Measurements from ENCODE around the gene PAX3. TPM values are rescaled to one million over a fixed set of nuclear protein-coding genes. Genes with fewer than 3 reads are reported as not detected.

PAX3 gene
- total RNA-seq, 1 experiment from 2014 or later = not detected

- H3K9ac ChIP-seq (ENCODE audit: low read length) = no peak overlapping the region
- peaks cover 98% of the 10 kb centered on the region for H3K27me3 ChIP-seq (ENCODE audit: low read length)
- H3K36me3 ChIP-seq (ENCODE audit: low read depth, low read length) = no peaks in the 10 kb centered on the region
- no peak overlapping the region for H3K4me2 ChIP-seq (ENCODE audit: low read length)
- H3K79me2 ChIP-seq (ENCODE audit: low read length) = no peaks in the 10 kb centered on the region
- H4K20me1 ChIP-seq (ENCODE audit: low read length) = no peaks in the 10 kb centered on the region
- ATAC-seq = no peak
- H3K9me3 ChIP-seq (ENCODE audit: low read length) = no peaks in the 10 kb centered on the region
- H3K4me1 ChIP-seq (ENCODE audit: insufficient read depth, low read length) = no peaks in the 10 kb centered on the region
- H3K27ac ChIP-seq (ENCODE audit: low read length) = no peak overlapping the region
- no peaks in the 10 kb centered on the region for H3K9me2 ChIP-seq (replicated peaks; ENCODE audit: low read length)
- H3F3A ChIP-seq (ENCODE audit: low read length, unreplicated experiment) = no peaks in the 10 kb centered on the region
- CTCF ChIA-PET = no interaction called here
- POLR2A ChIA-PET (ENCODE audit: unreplicated experiment) = no interaction called here
- TF ChIP-seq CTCF (conservative IDR thresholded peaks at IDR 0.05; ENCODE audit: low read depth, low read length) (no peak), EZH2 (IDR thresholded peaks at IDR 0.05; ENCODE audit: low read length, unreplicated experiment) (no peak), EZH2phosphoT487 (IDR thresholded peaks at IDR 0.05; ENCODE audit: borderline replicate concordance, low read length) (no peak)
- no TSS peak for BruUV-seq (replicated peaks)
- H3K4me3 ChIP-seq (ENCODE audit: low read length) = no peak overlapping the region
- H2AFZ ChIP-seq (ENCODE audit: low read length) = no peak overlapping the region
- intact Hi-C loops (cut with micrococcal nuclease) = no loop called here
- no peak for DNase-seq
Measured at GRCh38 chr2:222291485-222291841, 7.3 kb downstream of the PAX3 start.

GRCh38 chr2:222290736-222291484 is 7.9 kb downstream of the PAX3 start:
- H3K27ac ChIP-seq (ENCODE audit: low read length) = no peak overlapping the region
- no peak overlapping the region for H3K9ac ChIP-seq (ENCODE audit: low read length)
- BruUV-seq (replicated peaks) = no TSS peak
- DNase-seq (no peak), ATAC-seq (no peak)
- H3K79me2 ChIP-seq (ENCODE audit: low read length) = no peaks in the 10 kb centered on the region
- no peak overlapping the region for H2AFZ ChIP-seq (ENCODE audit: low read length)
- ChIA-PET POLR2A (ENCODE audit: unreplicated experiment) (no interaction called here), CTCF (no interaction called here)
- no peaks in the 10 kb centered on the region for H4K20me1 ChIP-seq (ENCODE audit: low read length)
- H3K9me3 ChIP-seq (ENCODE audit: low read length) = no peaks in the 10 kb centered on the region
- no peak for TF ChIP-seq EZH2phosphoT487 (IDR thresholded peaks at IDR 0.05; ENCODE audit: borderline replicate concordance, low read length)
- no peak for TF ChIP-seq CTCF (conservative IDR thresholded peaks at IDR 0.05; ENCODE audit: low read depth, low read length)
- no peak for TF ChIP-seq EZH2 (IDR thresholded peaks at IDR 0.05; ENCODE audit: low read length, unreplicated experiment)
- no peak overlapping the region for H3K4me3 ChIP-seq (ENCODE audit: low read length)
- H3K4me1 ChIP-seq (ENCODE audit: insufficient read depth, low read length) = no peaks in the 10 kb centered on the region
- no peaks in the 10 kb centered on the region for H3K9me2 ChIP-seq (replicated peaks; ENCODE audit: low read length)
- no peak overlapping the region for H3K4me2 ChIP-seq (ENCODE audit: low read length)
- H3K36me3 ChIP-seq (ENCODE audit: low read depth, low read length) = no peaks in the 10 kb centered on the region
- intact Hi-C loops (cut with micrococcal nuclease) = no loop called here
- peaks cover 98% of the 10 kb centered on the region for H3K27me3 ChIP-seq (ENCODE audit: low read length)
- no peaks in the 10 kb centered on the region for H3F3A ChIP-seq (ENCODE audit: low read length, unreplicated experiment)

GRCh38 chr2:222290401-222290735 is 8.4 kb downstream of the PAX3 start:
- H3K4me1 ChIP-seq (ENCODE audit: insufficient read depth, low read length) = no peaks in the 10 kb centered on the region
- intact Hi-C loops (cut with micrococcal nuclease) = no loop called here
- POLR2A ChIA-PET (ENCODE audit: unreplicated experiment) = no interaction called here
- no peaks in the 10 kb centered on the region for H4K20me1 ChIP-seq (ENCODE audit: low read length)
- H3K4me3 ChIP-seq (ENCODE audit: low read length) = no peak overlapping the region
- DNase-seq (no peak), ATAC-seq (no peak)
- H3K79me2 ChIP-seq (ENCODE audit: low read length) = no peaks in the 10 kb centered on the region
- BruUV-seq (replicated peaks) = no TSS peak
- H3K9me3 ChIP-seq (ENCODE audit: low read length) = no peaks in the 10 kb centered on the region
- H3K27ac ChIP-seq (ENCODE audit: low read length) = no peak overlapping the region
- H3K9me2 ChIP-seq (replicated peaks; ENCODE audit: low read length) = no peaks in the 10 kb centered on the region
- no peak for TF ChIP-seq EZH2 (IDR thresholded peaks at IDR 0.05; ENCODE audit: low read length, unreplicated experiment)
- no peak for TF ChIP-seq CTCF (conservative IDR thresholded peaks at IDR 0.05; ENCODE audit: low read depth, low read length)
- no peak for TF ChIP-seq EZH2phosphoT487 (IDR thresholded peaks at IDR 0.05; ENCODE audit: borderline replicate concordance, low read length)
- H2AFZ ChIP-seq (ENCODE audit: low read length) = no peak overlapping the region
- H3K9ac ChIP-seq (ENCODE audit: low read length) = no peak overlapping the region
- H3K36me3 ChIP-seq (ENCODE audit: low read depth, low read length) = no peaks in the 10 kb centered on the region
- CTCF ChIA-PET = no interaction called here
- H3K4me2 ChIP-seq (ENCODE audit: low read length) = no peak overlapping the region
- H3K27me3 ChIP-seq (ENCODE audit: low read length) = peaks cover 98% of the 10 kb centered on the region
- no peaks in the 10 kb centered on the region for H3F3A ChIP-seq (ENCODE audit: low read length, unreplicated experiment)
